Measurements from ENCODE around the gene RYR2.
"Not testable (repeated sequence)": the region's sequence is repeated elsewhere in the genome, so short reads cannot be mapped to it uniquely, and the experiment has no call there.

RYR2 gene

DNA sequence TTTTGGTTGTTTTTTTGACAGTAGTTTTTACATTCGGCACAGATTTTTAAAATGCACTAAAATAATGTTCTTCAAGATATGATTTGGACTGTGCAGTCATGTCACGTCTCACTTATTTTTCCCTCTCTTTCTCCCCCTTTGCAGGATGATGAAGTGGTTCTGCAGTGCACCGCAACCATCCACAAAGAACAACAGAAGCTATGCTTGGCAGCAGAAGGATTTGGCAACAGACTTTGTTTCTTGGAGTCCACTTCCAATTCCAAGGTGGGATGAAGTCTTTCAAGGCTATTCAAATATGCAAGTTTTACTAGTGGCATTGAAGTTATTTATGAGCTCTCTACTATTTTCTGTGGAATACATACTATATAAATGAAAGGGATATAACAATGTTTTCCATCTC lies 228.4 kb downstream of the RYR2 start:
- no peak for DNase-seq
- in situ Hi-C loops (cut with HindIII; ENCODE audit: low pct_ligation_motif_present, low pct_unique_long_range_greater_than_20kb, low sequenced_read_pairs): no loop called here

DNA sequence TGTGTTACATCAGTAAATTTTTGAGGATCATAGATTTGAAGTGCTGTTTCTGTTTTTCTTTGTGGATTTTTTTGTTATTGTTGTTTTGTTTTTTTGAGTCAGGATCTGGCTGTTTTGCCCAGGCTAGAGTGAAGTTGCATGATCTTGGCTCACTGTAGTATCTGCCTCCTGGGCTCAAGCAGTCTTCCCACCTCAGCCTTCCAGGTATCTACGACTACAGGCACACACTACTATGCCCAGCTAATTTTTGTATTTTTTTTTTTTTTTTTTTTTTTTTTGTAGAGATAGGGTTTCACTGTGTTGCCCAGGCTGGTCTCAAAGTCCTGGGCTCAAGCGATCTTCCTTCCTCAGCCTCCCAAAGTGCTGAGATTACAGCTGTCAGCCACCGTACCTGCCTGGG lies 236.0 kb downstream of the RYR2 start:
- in situ Hi-C loops (cut with HindIII; ENCODE audit: low pct_ligation_motif_present, low pct_unique_long_range_greater_than_20kb, low sequenced_read_pairs); DNase-seq: not testable (repeated sequence)

DNA sequence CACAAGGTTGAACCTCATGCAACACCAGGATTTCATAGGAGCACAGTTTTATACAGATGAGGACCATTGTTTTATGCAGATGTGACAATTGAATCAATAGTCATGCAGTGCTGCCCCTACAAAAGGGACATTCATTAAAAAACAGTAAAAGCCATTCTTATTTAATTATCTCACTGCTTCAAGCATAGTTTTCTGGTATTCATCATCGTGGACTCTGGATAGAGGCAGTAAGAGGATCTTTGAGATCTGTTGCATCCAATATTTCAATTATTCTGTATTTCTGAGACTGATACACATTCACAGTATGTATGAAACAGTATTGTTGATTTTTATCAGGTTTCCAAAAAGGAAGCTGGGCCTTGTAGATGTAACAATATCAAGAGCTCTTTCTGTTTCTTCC lies 237.6 kb downstream of the RYR2 start:
- DNase-seq: no peak
- in situ Hi-C loops (cut with HindIII; ENCODE audit: low pct_ligation_motif_present, low pct_unique_long_range_greater_than_20kb, low sequenced_read_pairs): no loop called here

DNA sequence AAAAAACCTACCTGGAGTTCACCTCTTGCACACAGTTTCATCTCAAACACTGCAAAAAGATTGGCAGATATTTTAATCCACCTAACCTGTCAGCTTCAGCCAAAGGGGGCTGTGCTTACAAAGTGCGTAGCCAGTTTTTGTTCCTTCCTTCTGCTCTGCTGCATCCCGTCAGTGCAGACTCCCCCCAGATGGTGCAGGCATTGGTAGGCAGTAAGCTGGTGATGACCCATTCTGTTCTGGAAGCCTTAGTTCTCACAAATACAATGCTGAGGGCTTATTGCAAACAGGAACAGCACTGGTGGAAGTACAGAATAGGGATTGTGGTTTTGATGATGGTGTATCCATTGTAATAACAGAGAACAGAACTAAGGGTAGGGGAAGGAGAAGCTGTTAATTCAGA lies 239.5 kb downstream of the RYR2 start:
- no peak for DNase-seq
- in situ Hi-C loops (cut with HindIII; ENCODE audit: low pct_ligation_motif_present, low pct_unique_long_range_greater_than_20kb, low sequenced_read_pairs): no loop called here

DNA sequence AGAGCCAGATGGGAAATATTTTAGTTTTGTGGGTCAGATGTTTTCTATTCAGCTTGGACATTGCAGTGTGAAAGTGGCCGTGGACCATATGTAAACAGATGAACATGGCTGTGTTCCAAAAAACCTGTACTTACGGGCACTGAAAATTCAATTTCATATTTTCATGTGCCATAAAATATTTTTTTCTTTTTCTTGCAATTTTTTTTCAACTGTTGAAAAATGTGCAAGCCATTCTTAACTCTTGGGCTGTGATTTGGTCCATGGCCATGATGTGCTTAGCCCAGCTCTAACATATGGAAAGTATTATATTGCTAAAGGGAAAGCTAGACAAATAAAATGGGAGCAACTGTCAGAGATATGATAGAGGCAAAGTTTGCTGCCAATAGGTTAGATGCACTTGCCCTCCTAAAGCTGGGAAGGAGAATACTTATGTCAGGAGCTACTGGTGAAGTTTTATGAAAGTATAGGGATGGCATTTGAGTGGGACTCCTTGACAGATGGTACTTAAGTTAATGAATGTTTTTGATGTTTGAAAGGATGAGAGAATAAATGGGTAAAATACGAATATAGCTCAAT lies 240.3 kb downstream of the RYR2 start:
- no peak for DNase-seq
- in situ Hi-C loops (cut with HindIII; ENCODE audit: low pct_ligation_motif_present, low pct_unique_long_range_greater_than_20kb, low sequenced_read_pairs): no loop called here

DNA sequence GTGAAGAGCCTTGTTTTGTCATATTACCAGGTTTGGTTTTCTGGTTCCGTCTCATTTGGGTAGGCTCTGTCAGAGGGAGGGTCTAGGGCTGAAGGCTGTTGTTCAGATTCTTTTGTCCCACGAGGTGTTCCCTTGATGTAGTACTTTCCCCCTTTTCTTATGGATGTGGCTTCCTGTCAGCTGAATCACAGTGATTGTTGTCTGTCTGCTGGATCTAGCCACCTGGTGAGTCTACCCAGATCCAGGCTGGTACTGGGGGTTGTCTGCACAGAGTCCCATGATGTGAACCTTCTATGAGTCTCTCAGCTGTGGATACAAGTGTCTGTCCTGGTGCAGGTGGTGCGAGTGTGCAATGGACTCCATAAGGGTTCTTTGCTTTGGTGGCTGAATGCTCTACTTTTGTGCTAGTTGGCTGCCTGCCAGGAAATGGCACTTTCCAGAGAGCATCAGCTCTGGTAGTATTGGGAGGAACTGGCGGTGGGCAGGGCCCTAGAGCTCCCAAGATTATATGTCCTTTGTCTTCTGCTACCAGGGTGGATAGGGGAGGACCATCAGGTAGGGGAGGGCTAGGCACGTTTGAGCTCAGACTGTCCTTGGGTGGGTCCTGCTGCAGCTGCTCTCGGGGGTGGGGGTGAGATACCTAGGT lies 246.0 kb downstream of the RYR2 start:
- no peak for DNase-seq
- in situ Hi-C loops (cut with HindIII; ENCODE audit: low pct_ligation_motif_present, low pct_unique_long_range_greater_than_20kb, low sequenced_read_pairs): no loop called here

DNA sequence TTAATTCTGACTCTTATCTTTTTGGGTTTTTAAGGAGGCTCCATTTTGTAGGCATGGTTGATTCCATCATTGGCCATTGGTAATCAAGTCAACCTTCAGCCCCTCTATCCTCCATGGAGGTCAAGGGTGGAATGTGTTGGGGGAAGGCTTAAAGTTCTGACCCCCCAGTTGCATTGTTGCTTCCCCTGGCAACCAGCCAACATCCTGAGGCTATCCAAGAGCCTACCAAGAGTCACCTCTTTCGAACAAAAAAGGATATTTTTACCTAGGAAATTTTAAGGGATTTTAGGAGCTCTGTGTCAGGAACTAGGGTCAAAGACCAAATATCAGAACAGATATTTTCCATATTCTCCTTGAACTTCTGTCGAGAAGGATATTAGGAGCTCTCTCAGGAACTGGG lies 251.8 kb downstream of the RYR2 start:
- DNase-seq: no peak
- in situ Hi-C loops (cut with HindIII; ENCODE audit: low pct_ligation_motif_present, low pct_unique_long_range_greater_than_20kb, low sequenced_read_pairs): no loop called here

DNA sequence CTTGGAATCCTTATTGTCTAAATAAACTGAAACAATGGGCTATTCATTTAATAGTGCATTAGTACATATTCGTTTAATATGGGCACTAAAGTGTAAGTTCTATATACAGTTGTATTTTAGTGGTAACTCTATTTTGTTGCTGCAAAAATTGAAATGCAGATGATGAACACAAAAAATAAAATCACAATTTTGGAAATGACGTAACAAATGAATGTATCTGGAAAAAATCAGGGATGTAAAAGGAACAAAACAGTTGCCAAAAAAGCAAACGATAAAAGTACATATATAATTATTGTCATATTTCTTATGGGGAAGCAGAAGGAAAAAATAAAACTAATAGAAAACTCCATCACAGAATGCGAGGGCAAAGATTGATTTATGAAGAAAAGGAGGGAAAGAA lies 254.9 kb downstream of the RYR2 start:
- in situ Hi-C loops (cut with HindIII; ENCODE audit: low pct_ligation_motif_present, low pct_unique_long_range_greater_than_20kb, low sequenced_read_pairs): no loop called here
- DNase-seq: no peak

DNA sequence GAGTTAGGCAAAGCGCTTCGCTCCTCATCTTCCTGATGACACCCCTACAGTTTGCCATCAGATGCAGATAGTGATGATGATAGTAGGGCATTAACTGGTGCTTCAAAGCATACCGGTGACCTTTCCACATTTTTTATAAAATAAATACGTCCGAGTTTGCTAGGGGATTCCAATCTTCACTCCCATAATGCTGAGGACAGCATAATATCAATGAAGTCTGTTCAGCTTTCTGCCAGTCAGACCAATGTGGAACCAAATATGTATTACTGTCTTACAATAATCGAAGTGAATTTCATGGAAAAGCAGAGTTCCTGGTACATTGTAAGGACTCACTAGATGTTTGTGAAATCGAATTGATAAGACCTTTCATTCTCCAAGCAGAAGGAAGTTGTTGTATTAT lies 258.7 kb downstream of the RYR2 start:
- in situ Hi-C loops (cut with HindIII; ENCODE audit: low pct_ligation_motif_present, low pct_unique_long_range_greater_than_20kb, low sequenced_read_pairs): no loop called here

DNA sequence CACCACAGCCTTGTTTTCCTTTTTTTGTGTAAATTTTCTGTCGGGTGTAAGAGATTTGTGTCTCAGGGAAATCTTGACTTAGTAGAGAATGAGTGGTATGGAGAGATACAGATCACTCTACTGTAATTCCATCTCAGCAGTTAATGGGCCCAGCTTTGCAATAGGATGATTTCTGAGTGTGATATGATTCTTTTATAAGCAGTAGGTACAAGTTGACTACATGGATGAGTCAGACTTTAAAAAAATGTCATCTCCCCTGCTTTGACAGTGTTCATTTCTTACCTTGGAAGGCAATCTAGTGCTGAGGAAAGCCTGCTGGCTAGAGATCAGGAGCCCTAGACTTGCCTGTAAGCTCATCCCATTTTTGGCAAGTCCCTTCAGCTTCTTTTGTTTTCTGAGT lies 261.9 kb downstream of the RYR2 start:
- no peak for DNase-seq
- in situ Hi-C loops (cut with HindIII; ENCODE audit: low pct_ligation_motif_present, low pct_unique_long_range_greater_than_20kb, low sequenced_read_pairs): no loop called here

More for the DNA sequence above, 258.7 kb downstream of the RYR2 start:
- no peak for DNase-seq

DNA sequence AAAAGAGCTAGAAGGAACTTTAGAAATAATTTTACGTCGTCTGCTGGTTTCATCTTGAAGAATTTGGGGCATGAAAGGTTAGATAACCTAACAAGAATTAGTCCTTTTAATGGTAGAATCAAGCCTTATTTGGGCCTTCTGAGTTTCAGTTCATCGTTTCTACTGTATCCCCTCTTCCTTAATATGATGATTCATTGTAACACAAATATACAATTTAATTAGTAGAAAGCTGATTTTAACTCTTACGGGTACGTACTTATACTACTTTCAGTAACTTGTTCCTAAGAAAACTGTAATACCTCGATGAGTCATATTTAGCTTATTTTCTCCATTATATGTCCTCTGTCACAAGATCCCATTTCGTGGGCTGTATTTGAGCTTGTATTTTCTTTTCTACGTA lies 264.7 kb downstream of the RYR2 start:
- in situ Hi-C loops (cut with HindIII; ENCODE audit: low pct_ligation_motif_present, low pct_unique_long_range_greater_than_20kb, low sequenced_read_pairs): no loop called here
- DNase-seq: no peak

DNA sequence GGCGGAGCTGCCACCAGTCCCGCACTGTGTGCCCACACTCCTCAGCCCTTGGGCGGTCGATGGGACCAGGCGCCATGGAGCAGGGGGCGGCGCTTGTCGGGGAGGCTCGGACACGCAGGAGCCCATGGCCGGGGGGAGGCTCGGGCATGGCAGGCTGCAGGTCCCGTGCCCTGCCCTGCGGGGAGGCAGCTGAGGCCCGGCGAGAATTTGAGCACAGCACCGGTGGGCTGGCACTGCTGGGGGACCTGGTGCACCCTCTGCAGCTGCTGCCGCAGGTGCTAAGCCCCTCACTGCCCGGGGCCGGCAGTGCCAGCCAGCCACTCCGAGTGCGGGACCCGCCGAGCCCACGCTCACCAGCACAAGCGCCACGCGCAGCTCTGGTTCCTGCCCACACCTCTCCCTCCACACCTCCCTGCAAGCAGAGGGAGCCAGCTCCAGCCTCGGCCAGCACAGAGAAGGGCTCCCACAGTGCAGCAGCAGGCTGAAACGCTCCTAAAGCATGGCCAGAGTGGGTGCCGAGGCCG lies 267.7 kb downstream of the RYR2 start:
- no peak for DNase-seq
- in situ Hi-C loops (cut with HindIII; ENCODE audit: low pct_ligation_motif_present, low pct_unique_long_range_greater_than_20kb, low sequenced_read_pairs): no loop called here

DNA sequence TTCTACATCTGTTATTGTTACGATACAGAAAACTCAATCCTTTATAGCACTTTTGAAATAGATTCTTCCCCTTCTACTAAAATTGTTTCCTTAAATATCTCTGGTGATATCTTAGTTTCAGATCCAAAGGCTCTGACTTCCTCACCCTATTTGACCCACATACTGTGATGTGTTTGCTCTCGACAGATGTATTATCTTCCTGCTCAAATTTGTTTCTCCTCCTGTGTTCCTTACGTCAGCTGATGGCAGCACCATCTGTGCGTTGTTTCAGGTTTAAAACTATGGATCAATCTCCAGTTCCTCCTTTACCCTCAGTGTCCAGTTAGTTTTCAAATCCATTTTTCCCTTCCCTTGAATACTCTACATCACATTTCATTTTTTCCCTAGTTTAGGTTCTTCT lies 274.4 kb downstream of the RYR2 start:
- in situ Hi-C loops (cut with HindIII; ENCODE audit: low pct_ligation_motif_present, low pct_unique_long_range_greater_than_20kb, low sequenced_read_pairs): no loop called here
- DNase-seq: no peak

DNA sequence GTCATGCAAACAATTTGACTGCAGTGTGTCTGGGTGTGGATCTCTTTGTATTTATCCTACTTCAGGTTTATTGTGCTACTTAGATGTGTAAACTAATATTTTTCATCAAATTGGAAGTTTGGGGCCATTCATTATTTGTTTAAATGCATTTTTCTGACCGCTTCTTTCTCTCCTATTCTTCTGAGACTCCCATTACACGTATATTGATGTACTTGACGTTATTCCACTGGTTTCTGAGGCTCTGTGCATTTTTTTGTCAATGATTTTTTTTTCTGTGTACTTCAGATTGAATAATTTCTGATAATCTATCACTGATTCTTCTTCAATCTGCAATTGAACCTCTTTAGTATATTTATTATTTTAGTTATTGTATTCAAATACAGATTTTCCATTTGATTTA lies 276.8 kb downstream of the RYR2 start:
- no peak for DNase-seq
- in situ Hi-C loops (cut with HindIII; ENCODE audit: low pct_ligation_motif_present, low pct_unique_long_range_greater_than_20kb, low sequenced_read_pairs): no loop called here

DNA sequence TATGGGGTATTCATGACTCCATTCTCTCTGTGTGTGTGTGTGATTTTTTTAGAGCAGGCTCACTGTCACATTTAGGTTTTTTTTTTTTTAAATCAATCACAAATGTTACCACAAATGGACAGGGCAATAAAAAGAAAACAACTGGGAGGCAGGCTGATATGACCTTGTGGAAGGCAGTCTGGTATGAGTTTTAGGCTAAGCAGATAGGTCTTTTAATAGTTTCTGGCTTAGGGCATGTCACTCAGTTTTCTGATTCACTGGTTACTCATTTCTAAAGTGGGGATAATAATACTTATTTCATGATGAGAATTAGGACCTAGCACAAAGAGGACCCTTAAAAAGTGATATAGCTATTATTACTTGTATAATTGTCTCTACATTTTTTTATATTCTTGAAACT lies 278.9 kb downstream of the RYR2 start:
- in situ Hi-C loops (cut with HindIII; ENCODE audit: low pct_ligation_motif_present, low pct_unique_long_range_greater_than_20kb, low sequenced_read_pairs): no loop called here
- no peak for DNase-seq

DNA sequence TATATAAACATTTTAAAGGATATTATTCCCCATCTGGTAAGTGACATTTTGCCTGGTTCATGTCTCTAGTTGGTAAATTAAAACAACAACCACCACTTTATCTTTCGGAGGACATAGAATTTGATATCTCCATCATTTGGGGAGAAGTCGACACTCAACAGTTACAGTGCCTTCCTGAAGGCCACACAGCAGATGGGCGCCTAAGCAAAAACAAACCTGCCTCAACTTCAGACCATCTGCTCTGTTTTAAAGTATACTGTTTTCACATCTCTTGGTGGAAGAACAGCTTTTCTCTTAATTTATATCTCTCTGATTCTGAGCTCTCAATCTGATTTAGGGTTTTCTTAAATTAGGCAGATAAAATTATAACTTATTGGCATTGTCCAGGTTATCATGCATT lies 282.2 kb downstream of the RYR2 start:
- DNase-seq: no peak
- in situ Hi-C loops (cut with HindIII; ENCODE audit: low pct_ligation_motif_present, low pct_unique_long_range_greater_than_20kb, low sequenced_read_pairs): no loop called here

DNA sequence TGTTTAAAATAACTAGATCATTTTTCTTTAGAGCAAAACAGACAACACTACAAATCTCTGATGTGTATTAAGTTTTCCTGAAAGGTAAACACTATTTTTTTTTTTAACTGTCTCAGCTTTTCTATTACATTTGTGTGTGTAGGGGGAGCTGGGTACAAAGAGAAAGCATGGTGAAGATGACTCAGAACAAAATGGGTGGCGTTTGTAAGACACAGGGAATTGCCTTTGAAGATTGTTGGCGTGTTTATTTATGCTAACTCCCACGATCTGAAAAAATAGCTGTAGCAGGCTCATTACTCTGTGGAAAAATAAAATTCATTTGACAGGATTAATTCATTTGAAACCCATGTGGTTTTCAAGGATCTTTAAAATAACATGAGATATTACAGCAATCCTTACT lies 285.1 kb downstream of the RYR2 start:
- in situ Hi-C loops (cut with HindIII; ENCODE audit: low pct_ligation_motif_present, low pct_unique_long_range_greater_than_20kb, low sequenced_read_pairs): no loop called here

DNA sequence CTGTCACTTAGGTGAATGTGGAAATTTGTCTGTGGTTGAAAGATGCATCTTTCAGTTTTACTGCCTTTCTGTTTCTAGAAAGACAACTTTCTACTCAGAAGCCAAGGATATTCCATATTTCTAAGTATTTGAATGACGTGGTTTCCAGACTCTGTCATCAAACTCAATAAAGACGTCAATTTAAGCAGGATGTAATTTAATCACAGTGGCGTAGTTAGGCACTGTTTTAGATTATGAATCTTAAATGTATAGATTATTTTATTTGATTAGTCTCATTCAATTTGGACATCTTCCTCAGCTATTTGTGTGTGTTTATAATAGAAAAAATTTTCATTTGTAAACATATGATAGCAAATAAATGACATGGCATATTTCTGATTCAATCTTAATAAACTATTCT lies 298.9 kb downstream of the RYR2 start:
- in situ Hi-C loops (cut with HindIII; ENCODE audit: low pct_ligation_motif_present, low pct_unique_long_range_greater_than_20kb, low sequenced_read_pairs): no loop called here
- DNase-seq: no peak

More for the DNA sequence above, 285.1 kb downstream of the RYR2 start:
- no peak for DNase-seq

DNA sequence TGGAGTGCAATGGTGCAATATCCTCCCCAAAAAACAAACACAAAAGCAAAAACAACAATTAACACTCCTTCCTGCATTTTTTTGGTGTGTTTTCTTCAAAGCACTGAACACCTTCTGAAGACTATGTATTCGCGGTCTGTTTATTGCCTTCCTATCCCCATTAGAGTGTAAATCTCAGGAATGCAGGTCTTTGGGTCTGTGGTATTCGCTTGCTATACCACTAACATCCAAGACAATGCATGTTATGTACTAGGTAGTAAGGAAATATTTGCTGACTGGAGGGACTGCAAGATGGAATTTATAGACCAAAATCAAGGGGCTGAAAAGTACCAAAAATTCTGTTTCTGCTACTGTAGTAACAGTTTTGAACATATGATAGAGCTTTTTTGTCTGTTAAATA lies 299.4 kb downstream of the RYR2 start:
- DNase-seq: no peak
- in situ Hi-C loops (cut with HindIII; ENCODE audit: low pct_ligation_motif_present, low pct_unique_long_range_greater_than_20kb, low sequenced_read_pairs): no loop called here

DNA sequence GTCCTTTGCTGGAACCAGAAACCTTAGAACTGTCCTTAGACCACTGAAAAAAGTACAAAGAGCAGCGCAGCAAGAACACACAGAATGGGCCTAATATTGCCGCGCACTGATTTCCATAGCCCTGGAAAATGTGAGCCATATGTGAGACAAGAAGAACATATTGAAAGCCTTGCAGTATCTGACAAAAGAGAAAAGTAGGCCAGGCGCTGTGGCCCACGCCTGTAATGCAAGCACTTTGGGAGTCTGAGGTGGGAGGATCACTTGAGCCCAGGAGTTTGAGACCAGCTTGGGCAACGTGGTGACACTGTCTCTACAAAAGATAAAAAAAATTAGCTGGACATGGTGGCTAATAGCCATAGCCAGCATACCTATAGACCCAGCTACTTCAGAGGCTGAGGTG lies 300.7 kb downstream of the RYR2 start:
- DNase-seq: no peak
- in situ Hi-C loops (cut with HindIII; ENCODE audit: low pct_ligation_motif_present, low pct_unique_long_range_greater_than_20kb, low sequenced_read_pairs): no loop called here
